M059J (cell line): Measurements from ENCODE around the gene RNF128. TPM values are rescaled to one million over a fixed set of nuclear protein-coding genes. Genes with fewer than 3 reads are reported as not detected.
A peak's percentile ranks its signal among the peaks of the same experiment; 100 is the strongest.

Experiments used
- DNase-seq: peaks from one replicate; pipeline ENCODE4 v3.0.0-alpha.2; 2012; ENCODE audit warnings: low read depth
- total RNA-seq: library from RNA; depleted of rRNA; stranded (reverse); fragments of >200 nt; shearing (Covaris generic); gene quantifications from 2 replicates; pipeline ENCODE4 v1.2.3, GENCODE V29; 2014; rRNA removed

The RNF128 gene, protein sequence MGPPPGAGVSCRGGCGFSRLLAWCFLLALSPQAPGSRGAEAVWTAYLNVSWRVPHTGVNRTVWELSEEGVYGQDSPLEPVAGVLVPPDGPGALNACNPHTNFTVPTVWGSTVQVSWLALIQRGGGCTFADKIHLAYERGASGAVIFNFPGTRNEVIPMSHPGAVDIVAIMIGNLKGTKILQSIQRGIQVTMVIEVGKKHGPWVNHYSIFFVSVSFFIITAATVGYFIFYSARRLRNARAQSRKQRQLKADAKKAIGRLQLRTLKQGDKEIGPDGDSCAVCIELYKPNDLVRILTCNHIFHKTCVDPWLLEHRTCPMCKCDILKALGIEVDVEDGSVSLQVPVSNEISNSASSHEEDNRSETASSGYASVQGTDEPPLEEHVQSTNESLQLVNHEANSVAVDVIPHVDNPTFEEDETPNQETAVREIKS
- total RNA-seq: 0.12 and 0.20 TPM in 2 replicates

DNA sequence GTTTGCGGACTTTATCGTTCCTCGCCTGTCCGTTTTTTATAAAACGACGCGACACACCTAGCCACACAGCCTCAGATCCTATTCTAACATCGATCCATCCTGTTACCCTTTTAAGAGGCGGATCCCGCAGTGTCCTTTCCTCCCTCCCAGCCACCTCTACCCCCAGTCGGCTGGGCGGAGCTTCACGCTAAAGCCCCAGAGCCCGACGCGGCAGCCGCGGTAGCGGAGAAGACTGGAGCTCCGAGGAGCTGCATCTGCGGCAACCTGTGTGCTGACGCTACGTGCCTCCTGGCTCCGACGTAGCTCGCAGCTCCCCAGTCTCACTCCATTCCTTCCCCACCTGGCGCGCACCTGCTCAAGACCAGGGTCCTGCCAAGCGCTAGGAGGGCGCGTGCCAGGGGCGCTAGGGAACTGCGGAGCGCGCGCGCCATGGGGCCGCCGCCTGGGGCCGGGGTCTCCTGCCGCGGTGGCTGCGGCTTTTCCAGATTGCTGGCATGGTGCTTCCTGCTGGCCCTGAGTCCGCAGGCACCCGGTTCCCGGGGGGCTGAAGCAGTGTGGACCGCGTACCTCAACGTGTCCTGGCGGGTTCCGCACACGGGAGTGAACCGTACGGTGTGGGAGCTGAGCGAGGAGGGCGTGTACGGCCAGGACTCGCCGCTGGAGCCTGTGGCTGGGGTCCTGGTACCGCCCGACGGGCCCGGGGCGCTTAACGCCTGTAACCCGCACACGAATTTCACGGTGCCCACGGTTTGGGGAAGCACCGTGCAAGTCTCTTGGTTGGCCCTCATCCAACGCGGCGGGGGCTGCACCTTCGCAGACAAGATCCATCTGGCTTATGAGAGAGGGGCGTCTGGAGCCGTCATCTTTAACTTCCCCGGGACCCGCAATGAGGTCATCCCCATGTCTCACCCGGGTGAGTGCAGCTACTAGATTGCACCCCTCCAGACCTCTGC is at the start of gene RNF128:
TSS of gene RNF128 (plus strand) at position 217 of the 953 bp plus-strand sequence. CDS start at position 430, 213 bp downstream.
- peak; percentile 42 for DNase-seq

DNA sequence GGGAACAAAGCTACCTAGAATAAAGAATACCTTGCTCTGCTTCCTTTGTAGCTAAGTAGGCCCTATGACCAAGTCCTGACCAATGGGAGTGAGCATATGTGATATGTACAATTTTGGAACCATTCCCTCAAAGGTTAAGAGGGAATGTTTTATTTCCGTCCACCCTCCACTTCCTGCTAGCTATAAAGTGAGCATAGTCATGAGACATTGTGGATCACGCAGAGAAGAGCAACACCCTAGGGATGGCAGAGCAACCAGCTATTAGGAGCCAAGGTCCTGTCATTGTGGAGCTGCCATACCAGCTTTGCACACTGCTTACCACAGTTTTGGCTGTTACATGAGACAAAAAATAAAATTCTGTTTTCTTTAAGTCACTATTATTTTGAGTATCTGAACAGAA is 45.8 kb upstream of the RNF128 start:
- no peak for DNase-seq

- no peak for DNase-seq
Observed at GRCh38 chrX:106684207-106684606, 42.3 kb upstream of the RNF128 start.

GRCh38 chrX:106692425-106693065 is 34.0 kb upstream of the RNF128 start:
- no peak for DNase-seq

DNA sequence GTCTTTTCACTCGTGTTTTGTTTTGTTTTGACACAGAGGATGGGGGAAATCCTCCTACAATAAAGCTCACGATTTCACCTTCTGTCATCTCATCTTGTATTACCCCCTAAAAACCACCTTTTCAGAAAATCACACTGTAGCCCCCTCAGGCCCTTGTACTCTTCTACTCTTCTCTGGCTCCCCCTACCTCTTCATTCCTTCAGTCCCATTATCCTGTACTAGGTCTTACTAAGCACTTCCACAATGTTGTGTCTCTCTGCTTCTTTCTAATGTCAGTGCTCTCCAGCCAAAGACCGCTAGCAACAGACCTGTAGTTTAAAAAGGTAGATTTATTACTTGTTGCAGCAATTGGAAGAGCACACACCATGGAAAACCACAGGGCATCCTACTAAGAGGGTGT is 30.0 kb upstream of the RNF128 start:
- DNase-seq: no peak

- peak; percentile 47 for DNase-seq
Observed at GRCh38 chrX:106698693-106699092, 27.8 kb upstream of the RNF128 start.

DNA sequence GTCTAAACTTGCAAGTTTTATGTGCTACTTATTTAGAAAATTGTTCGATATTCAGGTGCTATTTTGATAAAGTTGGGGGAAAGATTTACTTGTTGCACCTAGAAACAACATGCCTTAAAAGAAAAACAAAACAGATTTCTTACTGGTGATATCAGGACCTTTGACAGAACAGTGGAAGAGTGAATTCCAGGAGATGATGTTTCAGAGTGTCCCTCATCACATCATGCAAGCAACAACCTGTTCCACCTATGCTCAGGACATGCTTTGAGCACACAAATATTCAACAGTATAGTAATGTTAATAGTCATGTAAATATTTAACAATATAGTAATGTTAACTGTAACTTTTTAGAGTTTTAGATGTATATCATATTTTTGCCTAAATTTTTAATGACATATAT is 23.9 kb upstream of the RNF128 start:
- DNase-seq: no peak

- DNase-seq: no peak
Observed at GRCh38 chrX:106706466-106706865, 20.0 kb upstream of the RNF128 start.

- DNase-seq: peak; percentile 90
Observed at GRCh38 chrX:106707771-106708454, 18.6 kb upstream of the RNF128 start.

GRCh38 chrX:106710771-106711170 is 15.7 kb upstream of the RNF128 start:
- DNase-seq: no peak

DNA sequence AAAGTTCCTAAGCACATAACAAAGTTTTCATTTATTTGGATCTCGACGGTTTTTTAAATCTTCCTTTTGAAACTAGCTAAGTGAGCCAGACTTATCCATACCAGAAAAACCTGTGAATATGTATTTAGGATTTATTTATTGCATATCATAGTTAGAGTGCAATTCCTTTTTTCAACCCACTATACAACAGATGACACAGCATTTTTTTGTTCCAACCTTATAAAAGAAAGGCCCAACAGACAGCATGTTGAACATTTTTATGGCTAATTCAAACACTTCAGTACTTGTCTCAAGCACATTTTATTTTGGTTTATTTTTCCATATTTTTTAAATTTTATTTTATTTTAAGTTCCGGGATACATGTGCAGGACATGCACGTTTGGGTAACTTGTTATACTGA is 15.1 kb upstream of the RNF128 start:
- DNase-seq: no peak

- DNase-seq: no peak
Observed at GRCh38 chrX:106716004-106716403, 10.5 kb upstream of the RNF128 start.

DNA sequence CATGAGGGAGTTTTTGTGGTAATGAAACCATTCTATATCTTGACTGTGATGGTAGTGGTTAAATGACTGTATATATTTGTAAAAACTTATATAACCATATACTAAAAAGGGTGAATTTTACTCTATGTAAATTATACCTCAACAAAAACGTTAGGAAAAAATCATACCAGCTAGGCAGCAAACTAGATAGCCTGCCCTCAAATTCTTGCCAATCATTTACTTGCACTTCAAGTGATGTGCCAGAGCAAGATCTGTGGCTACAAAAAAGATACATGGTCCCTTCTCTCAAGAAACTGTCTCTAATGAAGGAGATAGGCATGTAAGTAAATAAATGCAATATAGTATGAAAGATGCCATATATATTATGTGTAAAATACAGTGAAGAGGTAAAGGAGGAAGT is 10.0 kb upstream of the RNF128 start:
- DNase-seq: no peak

- no peak for DNase-seq
Observed at GRCh38 chrX:106718709-106719108, 7.8 kb upstream of the RNF128 start.

GRCh38 chrX:106725931-106726330 is 570 bp upstream of the RNF128 start:
- DNase-seq: peak; percentile 3

- DNase-seq: no peak
Observed at GRCh38 chrX:106728337-106728736, 1.8 kb downstream of the RNF128 start.

GRCh38 chrX:106730401-106730800 is 3.9 kb downstream of the RNF128 start:
- no peak for DNase-seq

DNA sequence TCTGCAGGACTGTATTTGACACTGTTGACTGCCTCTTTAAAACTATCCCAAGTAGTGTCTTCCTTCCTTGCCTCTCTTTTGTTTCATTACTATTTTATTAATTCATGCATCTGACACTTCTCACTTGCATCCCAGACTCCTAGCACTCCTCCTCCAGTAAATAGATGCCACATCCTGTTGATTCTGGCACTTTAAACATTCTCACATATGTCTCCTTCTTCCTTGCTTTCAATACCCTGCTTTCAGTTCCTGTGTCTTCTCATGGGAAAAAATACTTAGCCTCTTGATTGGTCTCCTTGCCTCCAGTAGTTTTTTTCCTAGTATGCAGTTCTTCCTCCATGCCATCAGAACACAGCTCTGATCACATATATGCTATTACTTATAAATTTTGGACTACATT is 5.1 kb downstream of the RNF128 start:
- no peak for DNase-seq

DNA sequence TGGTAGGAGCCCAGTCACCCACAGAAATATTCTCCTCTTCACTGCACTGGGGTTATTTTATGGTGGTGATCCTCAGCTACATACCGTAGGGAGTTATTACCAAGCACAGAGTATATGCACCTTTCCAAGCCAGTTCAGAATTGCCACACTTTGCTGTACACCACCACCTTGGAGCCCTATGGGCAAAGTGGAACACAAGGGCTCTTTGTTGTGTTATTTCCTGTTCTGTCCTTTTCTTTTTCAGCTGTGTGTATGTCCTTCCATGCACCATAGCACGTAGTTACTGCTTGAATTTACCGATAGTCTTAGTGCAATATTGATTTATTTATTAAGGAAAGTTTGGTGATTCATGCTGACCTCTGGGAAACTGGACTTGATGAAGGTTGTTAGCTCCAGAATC is 8.3 kb downstream of the RNF128 start:
- no peak for DNase-seq

DNA sequence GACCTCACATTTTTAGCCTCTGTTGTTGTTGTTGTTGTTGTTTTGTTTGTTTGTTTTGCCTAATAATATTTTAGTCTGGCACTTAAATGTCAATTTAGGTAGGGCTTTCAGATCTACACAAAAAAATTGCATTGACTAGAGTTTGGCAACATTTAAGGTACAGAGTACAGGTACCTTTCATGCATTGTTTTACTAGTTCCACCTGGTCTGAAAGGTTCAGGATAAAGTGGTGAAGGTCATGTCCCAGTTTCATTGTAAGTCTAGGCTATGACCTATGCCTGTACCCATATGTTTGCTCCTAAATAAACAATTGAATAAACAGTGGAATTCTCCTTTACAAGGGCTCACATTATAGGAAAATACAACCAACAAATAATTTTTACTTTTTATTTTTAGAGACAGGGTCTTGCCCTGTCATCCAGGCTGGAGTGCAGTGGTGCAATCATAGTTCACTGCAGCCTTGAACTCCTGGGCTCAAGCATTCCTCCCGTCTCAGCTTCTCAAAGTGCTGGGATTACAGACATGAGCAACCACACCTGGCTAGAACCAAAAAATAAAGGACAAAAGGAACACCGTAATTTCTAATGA is 13.8 kb downstream of the RNF128 start:
- DNase-seq: no peak

GRCh38 chrX:106742193-106742592 is 15.7 kb downstream of the RNF128 start:
- no peak for DNase-seq
